ENCODE data around the gene LAMP5.

The LAMP5 gene

DNA sequence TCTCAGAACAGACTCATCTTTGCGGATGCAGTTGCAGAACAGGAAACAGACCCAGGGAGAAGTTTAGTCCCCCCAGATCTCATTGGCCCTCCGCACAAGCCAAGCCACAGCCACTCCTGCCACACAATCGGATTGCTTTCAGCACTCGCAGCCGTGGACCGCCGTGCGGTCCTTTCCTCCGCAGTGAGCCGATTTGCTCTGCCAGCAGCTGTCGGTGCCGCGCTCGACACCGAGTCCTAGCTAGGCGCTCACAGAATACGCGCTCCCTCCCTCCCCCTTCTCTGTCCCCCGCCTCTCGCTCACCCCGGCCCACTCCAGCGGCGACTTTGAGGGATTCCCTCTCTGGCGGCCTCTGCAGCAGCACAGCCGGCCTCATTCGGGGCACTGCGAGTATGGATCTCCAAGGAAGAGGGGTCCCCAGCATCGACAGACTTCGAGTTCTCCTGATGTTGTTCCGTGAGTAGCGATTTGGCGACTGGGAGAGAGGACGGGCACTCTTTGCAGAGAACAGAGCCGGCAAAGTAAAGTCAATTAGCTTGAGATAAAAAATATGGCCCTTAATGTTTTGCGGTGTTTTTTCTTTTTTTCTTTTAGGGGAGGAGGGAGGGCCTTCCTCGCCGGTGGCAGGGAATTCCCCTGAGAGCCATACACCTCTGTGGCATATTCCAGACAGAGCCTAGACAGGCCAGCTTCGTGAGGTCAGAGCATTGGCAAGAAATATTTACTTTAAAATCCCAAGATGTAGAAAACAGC, at the start of gene LAMP5:
LAMP5 (plus strand) TSS at position 130 of the 753 bp plus-strand sequence; CDS start at position 393, 263 bp downstream.
- DNase-seq (ENCODE audit: extremely low read depth, low read depth), result no peak
- no peak for TF ChIP-seq CTCF (IDR thresholded peaks at IDR 0.05; ENCODE audit: low read depth, low read length)

- no peak for DNase-seq (ENCODE audit: extremely low read depth, low read depth)
- peak; percentile 32 for TF ChIP-seq CTCF (IDR thresholded peaks at IDR 0.05; ENCODE audit: low read depth, low read length)
Measured at GRCh38 chr20:9467995-9468394, 46.4 kb upstream of the LAMP5 start.

GRCh38 chr20:9474835-9475415, 39.5 kb upstream of the LAMP5 start:
- no peak for TF ChIP-seq CTCF (IDR thresholded peaks at IDR 0.05; ENCODE audit: low read depth, low read length)
- DNase-seq (ENCODE audit: extremely low read depth, low read depth), result no peak

DNA sequence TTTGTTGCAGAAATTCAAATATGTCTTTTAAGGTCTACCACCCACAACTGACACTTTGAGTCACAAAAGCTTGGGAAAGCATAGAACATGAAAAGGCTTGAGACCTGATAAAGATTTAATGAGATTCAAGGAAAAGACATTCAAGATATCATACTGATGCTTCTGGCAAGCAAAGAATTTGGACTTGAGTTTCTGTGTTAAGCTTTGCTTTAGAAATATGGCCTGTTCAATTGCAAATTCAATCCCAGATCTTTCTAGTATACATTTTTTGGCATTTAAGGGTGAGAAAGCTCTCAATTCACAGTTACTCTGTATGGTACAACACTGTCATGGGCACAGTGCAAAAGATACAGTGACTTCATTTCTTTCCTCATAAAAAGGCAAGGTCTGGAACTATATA, 38.9 kb upstream of the LAMP5 start:
- TF ChIP-seq CTCF (IDR thresholded peaks at IDR 0.05; ENCODE audit: low read depth, low read length), result no peak
- DNase-seq (ENCODE audit: extremely low read depth, low read depth), result no peak

DNA sequence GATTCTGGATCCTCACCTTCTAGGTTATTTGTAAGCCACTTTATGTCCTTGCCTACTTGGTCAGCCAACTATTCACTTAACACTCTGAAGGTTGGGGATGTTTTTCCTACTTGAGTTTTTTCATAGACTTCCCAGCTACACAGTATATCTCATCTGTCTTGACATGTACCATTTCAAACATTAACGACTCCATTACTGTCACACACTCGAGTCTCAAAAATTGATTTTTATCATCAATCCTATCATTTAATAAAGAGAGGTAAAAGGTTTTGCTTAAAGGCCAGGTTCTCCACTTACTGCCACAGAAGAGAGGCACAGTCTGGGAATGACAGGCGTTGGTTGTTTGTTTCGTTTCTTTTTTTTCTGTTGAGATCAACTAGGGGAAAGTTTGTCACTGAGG, 38.2 kb upstream of the LAMP5 start:
- no peak for TF ChIP-seq CTCF (IDR thresholded peaks at IDR 0.05; ENCODE audit: low read depth, low read length)
- no peak for DNase-seq (ENCODE audit: extremely low read depth, low read depth)

DNA sequence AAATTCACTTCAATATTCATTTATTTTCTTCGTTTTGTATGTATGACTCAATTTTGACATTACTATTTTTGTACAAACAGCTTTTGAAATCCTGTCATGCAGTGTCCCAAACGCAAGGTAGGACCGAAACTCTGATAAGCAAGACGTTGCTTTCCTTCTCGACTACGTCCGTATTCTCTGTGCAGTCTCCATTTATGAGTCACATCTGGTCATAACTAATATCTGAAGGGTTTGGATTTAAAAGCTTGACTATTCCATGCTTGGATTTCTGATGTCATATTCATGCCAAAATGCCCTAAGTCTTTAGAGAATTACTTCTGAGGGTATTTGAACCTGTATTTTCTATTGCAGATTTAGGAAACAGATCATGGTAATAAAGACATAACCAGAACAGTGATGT, 37.8 kb upstream of the LAMP5 start:
- no peak for DNase-seq (ENCODE audit: extremely low read depth, low read depth)
- TF ChIP-seq CTCF (IDR thresholded peaks at IDR 0.05; ENCODE audit: low read depth, low read length), result no peak

GRCh38 chr20:9478771-9479170, 35.6 kb upstream of the LAMP5 start:
- no peak for TF ChIP-seq CTCF (IDR thresholded peaks at IDR 0.05; ENCODE audit: low read depth, low read length)
- DNase-seq (ENCODE audit: extremely low read depth, low read depth), result no peak

All from AG09319 (cell line).